ENCODE results near the gene ISL2.
A peak's percentile ranks its signal among the peaks of the same experiment; 100 is the strongest.

ISL2 gene

DNA sequence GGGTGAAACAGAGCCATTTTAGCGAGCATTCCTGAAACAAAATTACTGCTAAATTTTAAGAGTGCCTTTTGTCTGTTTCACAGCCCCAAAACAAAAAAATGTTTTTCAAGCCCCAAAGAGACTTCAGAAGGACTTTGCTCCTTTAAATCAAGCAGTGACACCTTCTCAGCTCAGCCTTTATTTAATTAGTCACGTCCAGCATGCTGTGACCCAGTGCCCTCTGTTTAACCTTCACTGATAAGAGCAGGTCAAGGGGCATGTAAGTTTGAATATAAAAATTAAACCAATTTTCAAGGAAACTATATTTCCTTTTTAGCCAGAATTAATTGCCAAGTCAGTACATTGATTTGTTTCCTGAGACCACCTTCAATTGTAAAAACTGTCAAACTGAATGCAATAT lies 40.6 kb downstream of the ISL2 start:
- DNase-seq (ENCODE audit: low spot score) = no peak

GRCh38 chr15:76377751-76378150 lies 41.2 kb downstream of the ISL2 start:
- DNase-seq (ENCODE audit: low spot score) = no peak

GRCh38 chr15:76378691-76379090 lies 42.1 kb downstream of the ISL2 start:
- DNase-seq (ENCODE audit: low spot score) = no peak

- DNase-seq (ENCODE audit: low spot score) = peak; percentile 66
Measured at GRCh38 chr15:76380249-76380648, 43.7 kb downstream of the ISL2 start.

GRCh38 chr15:76381366-76381765 lies 44.8 kb downstream of the ISL2 start:
- DNase-seq (ENCODE audit: low spot score) = no peak

- no peak for DNase-seq (ENCODE audit: low spot score)
Measured at GRCh38 chr15:76382987-76383728, 46.6 kb downstream of the ISL2 start.

GRCh38 chr15:76384409-76384808 lies 47.8 kb downstream of the ISL2 start:
- no peak for DNase-seq (ENCODE audit: low spot score)

GRCh38 chr15:76386178-76386577 lies 49.6 kb downstream of the ISL2 start:
- no peak for DNase-seq (ENCODE audit: low spot score)

- DNase-seq (ENCODE audit: low spot score) = no peak
Measured at GRCh38 chr15:76386926-76387325, 50.4 kb downstream of the ISL2 start.

DNA sequence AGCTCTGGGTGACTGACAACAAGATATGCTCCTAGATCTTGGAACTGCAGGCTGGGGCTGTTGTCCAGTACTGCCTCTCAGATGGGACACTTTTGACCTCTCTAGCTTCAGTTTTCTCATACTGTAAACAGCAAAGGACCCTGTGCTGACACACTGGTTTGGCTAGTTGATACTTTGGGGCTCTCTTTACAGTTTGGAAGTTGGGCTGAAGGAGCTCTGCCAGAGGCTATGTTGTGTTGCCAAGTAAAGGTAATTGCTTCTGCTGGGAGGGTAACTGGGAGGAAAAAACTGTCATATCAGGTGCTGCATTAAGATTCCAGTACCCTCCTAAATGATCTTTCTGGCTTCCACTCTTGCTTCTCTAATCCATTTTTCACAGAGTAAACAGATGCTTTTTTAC lies 54.0 kb downstream of the ISL2 start:
- DNase-seq (ENCODE audit: low spot score) = no peak

- DNase-seq (ENCODE audit: low spot score) = no peak
Measured at GRCh38 chr15:76391309-76391708, 54.7 kb downstream of the ISL2 start.

DNA sequence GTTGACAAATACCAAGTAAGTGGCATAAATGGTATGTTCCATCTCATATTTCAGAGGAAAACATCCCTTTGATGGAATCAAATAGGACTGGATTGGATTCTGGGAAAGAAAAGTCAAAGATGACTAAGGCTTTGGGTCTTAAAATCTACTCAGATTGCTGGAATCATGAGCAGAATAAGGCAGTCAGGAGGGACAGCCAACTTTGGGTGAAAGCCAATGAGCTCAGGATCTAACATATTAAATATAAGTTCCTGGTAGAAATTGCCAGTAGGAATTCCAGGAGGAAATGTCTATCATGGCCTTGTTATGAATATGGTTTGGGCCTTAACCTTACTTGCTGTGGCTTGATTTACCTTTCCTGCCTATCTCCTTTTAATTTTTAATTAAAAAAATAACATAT lies 55.3 kb downstream of the ISL2 start:
- DNase-seq (ENCODE audit: low spot score) = no peak
